HepG2 (cell line): ENCODE data around the gene ACOT8. TPM values are rescaled to one million over a fixed set of nuclear protein-coding genes. Genes with fewer than 3 reads are reported as not detected.
A peak's percentile ranks its signal among the peaks of the same experiment; 100 is the strongest.

ENCODE experiments used
- CREB1 ChIP-seq, 2 experiments: fragments of 450-650 bp in 1 of 2; IDR thresholded peaks; 2 replicates each; pipeline ENCODE4 v1.6.1; 2016 to 2017; ENCODE audit warnings: control low read depth in 1 of 2, mild to moderate bottlenecking in 1 of 2, missing compliant biosample characterization in 1 of 2, missing genetic modification characterization in 1 of 2
- EED ChIP-seq: sonication (generic); formaldehyde crosslinking; IDR thresholded peaks from 2 replicates; pipeline ENCODE4 v1.5.0; 2020; ENCODE audit warnings: mild to moderate bottlenecking, missing genetic modification reagents
- MEIS2 ChIP-seq: sonication (generic); formaldehyde crosslinking; IDR thresholded peaks from 2 replicates; pipeline ENCODE4 v1.9.0; 2021; ENCODE audit warnings: mild to moderate bottlenecking, missing genetic modification reagents
- MYC ChIP-seq: sonication (generic); formaldehyde crosslinking; IDR thresholded peaks from 2 replicates; pipeline ENCODE4 v1.9.0; 2021; ENCODE audit warnings: missing genetic modification reagents, borderline replicate concordance
- SMAD1 ChIP-seq: sonication (generic); formaldehyde crosslinking; IDR thresholded peaks from 2 replicates; pipeline ENCODE4 v1.4.0; 2020; ENCODE audit warnings: missing genetic modification reagents, low read depth, mild to moderate bottlenecking, borderline replicate concordance
- SOX13 ChIP-seq, 3 experiments: fragments of 450-650 bp in 1 of 3; sonication (generic) in 1 of 3; formaldehyde crosslinking in 1 of 3; IDR thresholded peaks in 2 of 3; conservative IDR thresholded peaks in 1 of 3; 2 replicates each; pipeline versions ENCODE4 v1.5.0 to v1.6.1; 2016 to 2020; ENCODE audit warnings: antibody characterized with exemption in 1 of 3, mild to moderate bottlenecking in 1 of 3, missing compliant biosample characterization in 1 of 3, missing genetic modification reagents in 1 of 3, moderate library complexity in 1 of 3
- ZFAT ChIP-seq: sonication (generic); formaldehyde crosslinking; conservative IDR thresholded peaks from 2 replicates; pipeline ENCODE4 v1.8.1; 2023; ENCODE audit warnings: missing genetic modification reagents, inconsistent platforms
- ZNF142 ChIP-seq: sonication (generic); formaldehyde crosslinking; IDR thresholded peaks from 2 replicates; pipeline ENCODE4 v1.4.0; 2020; ENCODE audit warnings: missing genetic modification reagents
- ZNF234 ChIP-seq: sonication (generic); formaldehyde crosslinking; conservative IDR thresholded peaks from 2 replicates; pipeline ENCODE4 v1.5.1; 2020; ENCODE audit warnings: mild to moderate bottlenecking, missing genetic modification reagents
- ZNF451 ChIP-seq: sonication (generic); formaldehyde crosslinking; IDR thresholded peaks from 2 replicates; pipeline ENCODE4 v1.5.0; 2020; ENCODE audit warnings: mild to moderate bottlenecking, missing genetic modification reagents
- ZNF574 ChIP-seq: sonication (generic); formaldehyde crosslinking; IDR thresholded peaks from 2 replicates; pipeline ENCODE4 v1.4.0; 2020; ENCODE audit warnings: missing genetic modification reagents
- ZNF614 ChIP-seq: IDR thresholded peaks from 2 replicates; pipeline ENCODE4 v1.6.1; 2018; ENCODE audit warnings: missing biosample characterization, missing genetic modification reagents, inconsistent platforms, borderline replicate concordance
- polyA plus RNA-seq, 8 experiments: library from polyadenylated mRNA; depleted of rRNA in 3 of 8; stranded (reverse) in 7 of 8; unstranded in 1 of 8; fragments of >200 nt; fragmentation: Illumina TruSeq in 4 of 8; extraction: Trizol in 4 of 8; gene quantifications; 2 replicates each; pipeline versions ENCODE4 v1.2.1 to v1.2.3, GENCODE V29; 2011 to 2016; ENCODE audit warnings: low read depth in 4 of 8, missing spikeins in 1 of 8, mixed read lengths in 1 of 8; ENCODE audit not compliant: insufficient read depth in 1 of 8
- total RNA-seq, 5 experiments: library from RNA; depleted of rRNA; stranded (reverse); fragments of >200 nt; fragmentation: Illumina TruSeq; extraction: Trizol; gene quantifications; 2 replicates each; pipeline ENCODE4 v1.2.3, GENCODE V29; 2016; ENCODE audit warnings: low read depth in 1 of 5
- TF ChIP-seq, protein P1 (sequence below): sonication (generic); formaldehyde crosslinking; IDR thresholded peaks from 2 replicates; pipeline ENCODE4 v1.8.0; 2022; ENCODE audit warnings: mild to moderate bottlenecking, missing genetic modification reagents, borderline replicate concordance
- TF ChIP-seq, protein P2 (sequence below): sonication (generic); formaldehyde crosslinking; IDR thresholded peaks from 2 replicates; pipeline ENCODE4 v1.4.0; 2020; ENCODE audit warnings: mild to moderate bottlenecking, missing genetic modification reagents

ACOT8 gene
- total and polyA plus RNA-seq, 2 of the 13 experiments (the other 11 are each of a cell fraction or from before 2014, with no cell fraction given): 31.4 to 45.5 TPM

DNA sequence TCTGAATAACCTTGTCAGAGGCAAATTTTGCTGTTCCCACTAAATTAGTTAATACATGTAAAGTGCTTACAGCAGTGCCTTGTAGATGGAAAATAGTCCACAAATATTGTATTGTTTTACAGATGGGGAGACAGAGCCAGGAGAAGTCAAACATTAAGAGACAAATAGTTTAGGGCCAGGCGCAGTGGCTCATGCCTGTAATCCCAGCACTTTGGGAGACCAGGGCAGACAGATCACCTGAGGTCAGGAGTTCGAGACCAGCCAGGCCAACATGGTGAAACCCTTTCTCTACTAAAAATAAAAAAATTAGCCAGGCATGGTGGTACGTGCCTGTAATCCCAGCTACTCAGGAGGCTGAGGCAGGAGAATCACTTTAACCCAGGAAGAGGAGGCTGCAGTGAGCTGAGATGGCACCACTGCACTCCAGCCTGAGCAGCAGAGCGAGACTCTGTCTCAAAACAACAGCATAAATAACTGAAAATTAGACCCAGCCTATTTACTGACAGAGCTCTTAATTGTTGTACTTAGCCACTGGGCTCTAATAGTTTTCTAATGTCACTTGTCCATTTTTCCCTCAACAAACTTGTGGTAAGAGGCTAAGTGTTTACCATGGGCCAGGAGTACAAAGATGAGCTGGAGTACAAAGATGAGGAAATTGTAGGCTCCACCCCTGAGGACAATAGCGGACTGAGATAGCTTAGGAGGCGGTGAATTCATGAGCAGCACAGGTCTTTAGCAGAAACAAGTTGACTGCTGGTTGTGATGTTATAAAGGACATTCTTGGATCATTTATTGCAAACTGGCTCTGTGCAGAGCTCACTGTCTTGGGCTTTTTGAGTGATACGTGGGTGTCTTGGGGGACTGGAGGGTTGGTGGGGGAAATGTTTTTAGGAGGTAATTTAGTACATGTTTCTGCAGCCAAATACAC, 6.6 kb upstream of the ACOT8 start (continued):
- TF ChIP-seq SMAD1 (CRISPR knock-in tag) (no peak), ZNF142 (CRISPR knock-in tag) (no peak), ZNF574 (CRISPR knock-in tag) (peak; percentile 13; the same call in 1 of the 2 replicates), SOX13 (IDR thresholded peaks at IDR 0.05) (peak; percentile 93), SOX13 (CRISPR knock-in tag; conservative IDR thresholded peaks at IDR 0.05 in 1 of 2, IDR thresholded peaks at IDR 0.05 in 1 of 2) (peak in 1 of 2 experiments; percentile 98; a peak in 2 of 4 replicates), ZNF234 (CRISPR knock-in tag) (no peak), CREB1 (IDR thresholded peaks at IDR 0.05) (no peak), CREB1 (CRISPR knock-in tag; IDR thresholded peaks at IDR 0.05) (no peak), MYC (CRISPR knock-in tag) (no peak), ZNF614 (CRISPR knock-in tag) (peak; percentile 48; the same call in 1 of the 2 replicates), MEIS2 (CRISPR knock-in tag) (no peak), ZNF451 (CRISPR knock-in tag) (no peak), EED (CRISPR knock-in tag) (no peak), ZFAT (CRISPR knock-in tag) (no peak)
- TF ChIP-seq, protein P1, sequence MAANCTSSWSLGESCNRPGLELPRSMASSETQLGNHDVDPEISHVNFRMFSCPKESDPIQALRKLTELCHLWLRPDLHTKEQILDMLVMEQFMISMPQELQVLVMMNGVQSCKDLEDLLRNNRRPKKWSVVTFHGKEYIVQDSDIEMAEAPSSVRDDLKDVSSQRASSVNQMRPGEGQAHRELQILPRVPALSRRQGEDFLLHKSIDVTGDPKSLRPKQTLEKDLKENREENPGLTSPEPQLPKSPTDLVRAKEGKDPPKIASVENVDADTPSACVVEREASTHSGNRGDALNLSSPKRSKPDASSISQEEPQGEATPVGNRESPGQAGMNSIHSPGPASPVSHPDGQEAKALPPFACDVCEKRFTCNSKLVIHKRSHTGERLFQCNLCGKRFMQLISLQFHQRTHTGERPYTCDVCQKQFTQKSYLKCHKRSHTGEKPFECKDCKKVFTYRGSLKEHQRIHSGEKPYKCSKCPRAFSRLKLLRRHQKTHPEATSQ: no peak
- TF ChIP-seq, protein P2, sequence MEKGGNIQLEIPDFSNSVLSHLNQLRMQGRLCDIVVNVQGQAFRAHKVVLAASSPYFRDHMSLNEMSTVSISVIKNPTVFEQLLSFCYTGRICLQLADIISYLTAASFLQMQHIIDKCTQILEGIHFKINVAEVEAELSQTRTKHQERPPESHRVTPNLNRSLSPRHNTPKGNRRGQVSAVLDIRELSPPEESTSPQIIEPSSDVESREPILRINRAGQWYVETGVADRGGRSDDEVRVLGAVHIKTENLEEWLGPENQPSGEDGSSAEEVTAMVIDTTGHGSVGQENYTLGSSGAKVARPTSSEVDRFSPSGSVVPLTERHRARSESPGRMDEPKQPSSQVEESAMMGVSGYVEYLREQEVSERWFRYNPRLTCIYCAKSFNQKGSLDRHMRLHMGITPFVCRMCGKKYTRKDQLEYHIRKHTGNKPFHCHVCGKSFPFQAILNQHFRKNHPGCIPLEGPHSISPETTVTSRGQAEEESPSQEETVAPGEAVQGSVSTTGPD: no peak; the same call in 1 of the 2 replicates
